Transverse colon (tissue), 4 donors: ENCODE results near the gene JMJD1C.

Source experiments
- CTCF ChIP-seq, 5 experiments: fragments of 200-600 bp in 3 of 5; fragments of 450-650 bp in 2 of 5; sonication (generic) in 3 of 5; IDR thresholded peaks; 1 replicate in 2 of 5; 2 replicates in 3 of 5; pipeline ENCODE4 v1.5.1; 2016 to 2017; ENCODE audit warnings: antibody characterized with exemption in 5 of 5, inconsistent platforms in 3 of 5, mild to moderate bottlenecking in 2 of 5, moderate library complexity in 1 of 5
- POLR2A ChIP-seq: fragments of 450-650 bp; IDR thresholded peaks from one replicate; pipeline ENCODE4 v1.6.1; 2016; ENCODE audit warnings: antibody characterized with exemption, mild to moderate bottlenecking, moderate library complexity
- POLR2AphosphoS5 ChIP-seq, 3 donors: sonication (generic); formaldehyde crosslinking; IDR thresholded peaks; one replicate each; pipeline ENCODE4 v1.6.1; 2016; ENCODE audit warnings: antibody characterized with exemption in 3 of 3

GRCh38 chr10:63504145-63504881, 38.5 kb upstream of the JMJD1C start:
- no peak for TF ChIP-seq POLR2AphosphoS5 (IDR thresholded peaks at IDR 0.05)
- TF ChIP-seq CTCF (IDR thresholded peaks at IDR 0.05) = no peak
- no peak for TF ChIP-seq POLR2A
